GM10266 (cell line): ENCODE measurements around the gene TDRKH.
"Not testable (repeated sequence)": the region's sequence is repeated elsewhere in the genome, so short reads cannot be mapped to it uniquely, and the experiment has no call there.

Experiments
- DNase-seq: peaks from one replicate; pipeline ENCODE4 v3.0.0; 2012; ENCODE audit errors: extremely low spot score
- CTCF ChIP-seq: IDR thresholded peaks from 2 replicates; pipeline ENCODE4 v1.5.1; 2012; ENCODE audit warnings: mild to moderate bottlenecking, low read depth; ENCODE audit not compliant: control insufficient read depth, insufficient read depth; ENCODE audit errors: missing control alignments

Gene TDRKH

GRCh38 chr1:151739590-151740355 is 50.5 kb downstream of the TDRKH start:
- no peak for TF ChIP-seq CTCF
- no peak for DNase-seq

- DNase-seq: no peak
- TF ChIP-seq CTCF: no peak
Measured at GRCh38 chr1:151737479-151737878, 52.8 kb downstream of the TDRKH start.

GRCh38 chr1:151737026-151737425 is 53.3 kb downstream of the TDRKH start:
- no peak for TF ChIP-seq CTCF
- DNase-seq: no peak

GRCh38 chr1:151733995-151734394 is 56.3 kb downstream of the TDRKH start:
- DNase-seq: not testable (repeated sequence)

GRCh38 chr1:151733126-151733525 is 57.2 kb downstream of the TDRKH start:
- DNase-seq: no peak
- TF ChIP-seq CTCF: no peak

- TF ChIP-seq CTCF: no peak
- no peak for DNase-seq
Measured at GRCh38 chr1:151729966-151730291, 60.4 kb downstream of the TDRKH start.

GRCh38 chr1:151729157-151729965 is 60.9 kb downstream of the TDRKH start:
- peak; percentile 3 for DNase-seq
- no peak for TF ChIP-seq CTCF
